Measurements from ENCODE around the gene ARHGAP44.

- no peak for TF ChIP-seq CTCF (IDR thresholded peaks at IDR 0.05; ENCODE audit: insufficient read depth, low read length)
- no peak for TF ChIP-seq POLR2AphosphoS5 (IDR thresholded peaks at IDR 0.05; ENCODE audit: low read depth)
Measured at GRCh38 chr17:12995896-12996295, 206.6 kb downstream of the ARHGAP44 start.
